Panc1 (cell line): ENCODE measurements around the gene GPC3. TPM values are rescaled to one million over a fixed set of nuclear protein-coding genes. Genes with fewer than 3 reads are reported as not detected.

Experiments used
- ATAC-seq: fragments of 200-7000 bp; cut with Tn5 transposase; 2 replicates; pipeline ENCODE4 v1.9.1; 2020; ENCODE audit warnings: mild to moderate bottlenecking, moderate library complexity
- BruUV-seq: library from RNA; stranded (reverse); fragments of 400-500 nt; replicated peaks from 2 replicates; lab custom pipeline; 2021; lab: Mats Ljungman, UMichigan
- CTCF ChIA-PET: fragments of 300-600 bp; sonication (Branson Sonifier 250); formaldehyde crosslinking; loops from one replicate; lab custom pipeline; 2022; ENCODE audit warnings: antibody characterized with exemption; lab: Charles Lee
- POLR2A ChIA-PET: fragments of 300-600 bp; sonication (Branson Sonifier 250); formaldehyde crosslinking; loops from one replicate; lab custom pipeline; 2022; ENCODE audit warnings: antibody characterized with exemption; lab: Charles Lee
- DNase-seq: peaks from one replicate; pipeline ENCODE4 v3.0.0-alpha.2; 2010; ENCODE audit warnings: low read depth, low spot score
- H3K27ac ChIP-seq: 2 replicates; pipeline ENCODE4 v1.5.1; 2011; ENCODE audit warnings: mild to moderate bottlenecking, low read length, inconsistent platforms
- H3K27me3 ChIP-seq: fragments of 200-500 bp; sonication (Bioruptor generic); 2 replicates; pipeline ENCODE4 v1.6.0; 2014; ENCODE audit warnings: low read length, inconsistent platforms; ENCODE audit not compliant: control insufficient read depth, insufficient read depth
- H3K36me3 ChIP-seq: fragments of 200-500 bp; sonication (Bioruptor generic); 2 replicates; pipeline ENCODE4 v1.5.1; 2014; ENCODE audit warnings: inconsistent platforms, mild to moderate bottlenecking, low read length, moderate library complexity; ENCODE audit not compliant: control insufficient read depth, insufficient read depth
- H3K4me1 ChIP-seq: 2 replicates; pipeline ENCODE4 v1.5.1; 2011; ENCODE audit warnings: inconsistent platforms, mild to moderate bottlenecking, low read length, moderate library complexity; ENCODE audit not compliant: control insufficient read depth, insufficient read depth
- H3K4me3 ChIP-seq, 2 experiments: 2 replicates each; pipeline ENCODE4 v1.5.1; 2011 to 2012; ENCODE audit warnings: low read depth in 2 of 2, low read length in 2 of 2, mild to moderate bottlenecking in 2 of 2, inconsistent platforms in 1 of 2, moderate library complexity in 1 of 2
- H3K9me3 ChIP-seq: fragments of 200-500 bp; sonication (Bioruptor generic); 2 replicates; pipeline ENCODE4 v1.5.1; 2014; ENCODE audit warnings: low read depth, mild to moderate bottlenecking, inconsistent platforms, low read length, moderate library complexity; ENCODE audit not compliant: control insufficient read depth, insufficient read depth
- CTCF ChIP-seq: fragments of 450-650 bp; IDR thresholded peaks from 2 replicates; pipeline ENCODE4 v1.5.1; 2017; ENCODE audit warnings: mild to moderate bottlenecking
- POLR2AphosphoS5 ChIP-seq: IDR thresholded peaks from 2 replicates; pipeline ENCODE4 v1.6.1; 2012; ENCODE audit warnings: mild to moderate bottlenecking, low read depth, low read length, moderate library complexity
- REST ChIP-seq, 2 experiments: IDR thresholded peaks; 2 replicates each; pipeline ENCODE4 v1.6.1; 2011 to 2012; ENCODE audit warnings: low read depth in 2 of 2, control low read depth in 1 of 2, low read length in 1 of 2, mild to moderate bottlenecking in 1 of 2, moderate library complexity in 1 of 2; ENCODE audit not compliant: insufficient read depth in 1 of 2
- SIN3A ChIP-seq: IDR thresholded peaks from 2 replicates; pipeline ENCODE4 v1.6.1; 2012; ENCODE audit warnings: low read depth, mild to moderate bottlenecking, low read length, moderate library complexity, borderline replicate concordance; ENCODE audit not compliant: insufficient read depth
- TCF7L2 ChIP-seq: IDR thresholded peaks from 2 replicates; pipeline ENCODE4 v1.6.1; 2011; ENCODE audit warnings: mild to moderate bottlenecking, low read depth, low read length, inconsistent platforms
- in situ Hi-C: cut with HindIII; loops from 2 replicates; pipeline ENCODE4 v1.10.0; 2016; ENCODE audit warnings: low sequenced_read_pairs, low pct_unique_long_range_greater_than_20kb
- intact Hi-C: fragments of 100-400 bp; cut with micrococcal nuclease; formaldehyde crosslinking; loops from one replicate; pipeline ENCODE4 v1.10.0; 2022; ENCODE audit not compliant: unreplicated experiment
- total RNA-seq: library from RNA; stranded (reverse); gene quantifications from one replicate; pipeline ENCODE4 v1.2.1, GENCODE V29; 2021; ENCODE audit not compliant: unreplicated experiment

Gene GPC3
- total RNA-seq, 1 experiment from 2014 or later: 0.95 TPM

- intact Hi-C loops: no loop called here
- H3K27me3 ChIP-seq: no peaks in the 10 kb centered on the region
- no peaks in the 10 kb centered on the region for H3K9me3 ChIP-seq
- H3K4me3 ChIP-seq: no peak overlapping the region
- CTCF ChIA-PET: no interaction called here
- no TSS peak for BruUV-seq
- no peak for DNase-seq
- H3K4me1 ChIP-seq: no peaks in the 10 kb centered on the region; the same call in 1 of the 2 replicates
- H3K27ac ChIP-seq: peak overlapping the region; percentile 5
- ATAC-seq: no peak
- H3K36me3 ChIP-seq: no peaks in the 10 kb centered on the region
- in situ Hi-C loops: no loop called here
- no peak for TF ChIP-seq POLR2AphosphoS5
- TF ChIP-seq TCF7L2: no peak
- no peak for TF ChIP-seq CTCF
- TF ChIP-seq SIN3A: no peak
- no peak for TF ChIP-seq REST (IDR thresholded peaks at IDR 0.05; ENCODE audit: insufficient read depth in 1 of 2, low read depth in 2 of 2, low read length in 1 of 2)
- POLR2A ChIA-PET: no interaction called here
Measured at GRCh38 chrX:133674726-133675470, 310.5 kb downstream of the GPC3 start.

GRCh38 chrX:133670383-133670782 is 315.0 kb downstream of the GPC3 start:
- intact Hi-C loops (no loop called here), in situ Hi-C loops (no loop called here)
- Histone ChIP-seq H3K9me3 (no peaks in the 10 kb centered on the region), H3K4me3 (no peak overlapping the region), H3K36me3 (no peaks in the 10 kb centered on the region), H3K27ac (no peak overlapping the region), H3K27me3 (no peaks in the 10 kb centered on the region), H3K4me1 (no peaks in the 10 kb centered on the region)
- ATAC-seq (peak; percentile 62; the same call in 1 of the 2 replicates), DNase-seq (peak; percentile 22)
- TF ChIP-seq POLR2AphosphoS5: no peak
- TF ChIP-seq CTCF: peak; percentile 71; the same call in 1 of the 2 replicates
- TF ChIP-seq TCF7L2: no peak
- no peak for TF ChIP-seq REST (IDR thresholded peaks at IDR 0.05; ENCODE audit: insufficient read depth in 1 of 2, low read depth in 2 of 2, low read length in 1 of 2)
- no peak for TF ChIP-seq SIN3A
- BruUV-seq: no TSS peak
- ChIA-PET CTCF (interaction anchor here (0.6 to 1.3 kb wide), 7 partner anchors 10 to 626 kb away, joined by 3 to 5 read pairs (median 4); no protein-coding TSS in a partner anchor), POLR2A (no interaction called here)
